Measurements from ENCODE around the gene ARHGAP35.
"Not testable (repeated sequence)": the region's sequence is repeated elsewhere in the genome, so short reads cannot be mapped to it uniquely, and the experiment has no call there.

Gene ARHGAP35

GRCh38 chr19:46875657-46876056 lies 14.9 kb downstream of the ARHGAP35 start:
- peaks cover 10% of the 10 kb centered on the region for H3K4me1 Mint-ChIP-seq
- no peak for ATAC-seq
- H3K27ac Mint-ChIP-seq, result no peak overlapping the region

GRCh38 chr19:46878613-46879375 lies 18.0 kb downstream of the ARHGAP35 start:
- peaks cover 16% of the 10 kb centered on the region for H3K4me1 Mint-ChIP-seq
- H3K9me3 Mint-ChIP-seq, result no peaks in the 10 kb centered on the region
- no peak overlapping the region for H3K27ac Mint-ChIP-seq
- H3K4me3 Mint-ChIP-seq, result no peak overlapping the region
- no peak for DNase-seq (ENCODE audit: low spot score in 2 of 2)
- peak; percentile 85 for ATAC-seq
- peaks cover 21% of the 10 kb centered on the region for H3K36me3 Mint-ChIP-seq

More at GRCh38 chr19:46875657-46876056, 14.9 kb downstream of the ARHGAP35 start:
- no peak for DNase-seq (ENCODE audit: low spot score in 2 of 2)
- Mint-ChIP-seq H3K36me3 (peaks cover 31% of the 10 kb centered on the region), H3K9me3 (no peaks in the 10 kb centered on the region), H3K4me3 (no peak overlapping the region)

GRCh38 chr19:46880431-46880830 lies 19.6 kb downstream of the ARHGAP35 start:
- H3K4me3 Mint-ChIP-seq, result no peak overlapping the region
- peaks cover 14% of the 10 kb centered on the region for H3K36me3 Mint-ChIP-seq
- ATAC-seq, result no peak
- DNase-seq (ENCODE audit: low spot score in 2 of 2), result no peak
- peaks cover 16% of the 10 kb centered on the region for H3K4me1 Mint-ChIP-seq
- H3K27ac Mint-ChIP-seq, result no peak overlapping the region
- H3K9me3 Mint-ChIP-seq, result no peaks in the 10 kb centered on the region

- Mint-ChIP-seq H3K4me1 (peaks cover 16% of the 10 kb centered on the region), H3K4me3 (no peak overlapping the region), H3K9me3 (no peaks in the 10 kb centered on the region), H3K27ac (no peak overlapping the region), H3K36me3 (peaks cover 8% of the 10 kb centered on the region)
- ATAC-seq (no peak), DNase-seq (ENCODE audit: low spot score in 2 of 2) (no peak)
Observed at GRCh38 chr19:46881092-46881491, 20.3 kb downstream of the ARHGAP35 start.

GRCh38 chr19:46882034-46882433 lies 21.2 kb downstream of the ARHGAP35 start:
- no peak for ATAC-seq
- Mint-ChIP-seq H3K9me3 (no peaks in the 10 kb centered on the region), H3K36me3 (peaks cover 7% of the 10 kb centered on the region), H3K4me3 (no peak overlapping the region), H3K4me1 (peaks cover 26% of the 10 kb centered on the region), H3K27ac (no peak overlapping the region)
- no peak for DNase-seq (ENCODE audit: low spot score in 2 of 2)

GRCh38 chr19:46882751-46883150 lies 22.0 kb downstream of the ARHGAP35 start:
- not testable (repeated sequence) for H3K27ac Mint-ChIP-seq; H3K4me3 Mint-ChIP-seq; H3K36me3 Mint-ChIP-seq; DNase-seq (ENCODE audit: low spot score in 2 of 2); H3K9me3 Mint-ChIP-seq; ATAC-seq
- peaks cover 27% of the 10 kb centered on the region for H3K4me1 Mint-ChIP-seq

GRCh38 chr19:46885411-46885810 lies 24.6 kb downstream of the ARHGAP35 start:
- no peaks in the 10 kb centered on the region for H3K36me3 Mint-ChIP-seq
- no peaks in the 10 kb centered on the region for H3K9me3 Mint-ChIP-seq
- H3K27ac Mint-ChIP-seq, result no peak overlapping the region
- DNase-seq (ENCODE audit: low spot score in 2 of 2), result no peak
- ATAC-seq, result no peak
- H3K4me1 Mint-ChIP-seq, result peaks cover 23% of the 10 kb centered on the region
- no peak overlapping the region for H3K4me3 Mint-ChIP-seq

GRCh38 chr19:46886546-46887239 lies 25.9 kb downstream of the ARHGAP35 start:
- ATAC-seq, result peak; percentile 39
- H3K36me3 Mint-ChIP-seq, result no peaks in the 10 kb centered on the region
- peaks cover 30% of the 10 kb centered on the region for H3K4me1 Mint-ChIP-seq
- no peak overlapping the region for H3K27ac Mint-ChIP-seq
- H3K9me3 Mint-ChIP-seq, result no peaks in the 10 kb centered on the region
- no peak overlapping the region for H3K4me3 Mint-ChIP-seq
- no peak for DNase-seq (ENCODE audit: low spot score in 2 of 2)

GRCh38 chr19:46887240-46887782 lies 26.5 kb downstream of the ARHGAP35 start:
- no peaks in the 10 kb centered on the region for H3K36me3 Mint-ChIP-seq
- H3K4me1 Mint-ChIP-seq, result peaks cover 31% of the 10 kb centered on the region
- H3K27ac Mint-ChIP-seq, result no peak overlapping the region
- ATAC-seq, result no peak
- H3K4me3 Mint-ChIP-seq, result no peak overlapping the region
- H3K9me3 Mint-ChIP-seq, result no peaks in the 10 kb centered on the region
- DNase-seq (ENCODE audit: low spot score in 2 of 2), result no peak

GRCh38 chr19:46890423-46891170 lies 29.8 kb downstream of the ARHGAP35 start:
- no peak for DNase-seq (ENCODE audit: low spot score in 2 of 2)
- no peak overlapping the region for H3K4me3 Mint-ChIP-seq
- ATAC-seq, result peak; percentile 34
- H3K27ac Mint-ChIP-seq, result no peak overlapping the region
- no peaks in the 10 kb centered on the region for H3K9me3 Mint-ChIP-seq
- H3K36me3 Mint-ChIP-seq, result no peaks in the 10 kb centered on the region
- peaks cover 39% of the 10 kb centered on the region for H3K4me1 Mint-ChIP-seq

- Mint-ChIP-seq H3K9me3 (no peaks in the 10 kb centered on the region), H3K4me3 (no peak overlapping the region), H3K4me1 (peaks cover 43% of the 10 kb centered on the region), H3K27ac (no peak overlapping the region), H3K36me3 (no peaks in the 10 kb centered on the region)
- ATAC-seq, result no peak
- DNase-seq (ENCODE audit: low spot score in 2 of 2), result no peak
Observed at GRCh38 chr19:46892252-46893179, 31.7 kb downstream of the ARHGAP35 start.

GRCh38 chr19:46896076-46896794 lies 35.4 kb downstream of the ARHGAP35 start:
- ATAC-seq, result no peak
- Mint-ChIP-seq H3K9me3 (no peaks in the 10 kb centered on the region), H3K4me3 (no peak overlapping the region), H3K27ac (no peak overlapping the region), H3K36me3 (no peaks in the 10 kb centered on the region), H3K4me1 (peaks cover 49% of the 10 kb centered on the region)
- DNase-seq (ENCODE audit: low spot score in 2 of 2), result no peak

- ATAC-seq, result no peak
- Mint-ChIP-seq H3K4me3 (no peak overlapping the region), H3K27ac (no peak overlapping the region), H3K4me1 (peaks cover 62% of the 10 kb centered on the region), H3K9me3 (no peaks in the 10 kb centered on the region), H3K36me3 (no peaks in the 10 kb centered on the region)
- no peak for DNase-seq (ENCODE audit: low spot score in 2 of 2)
Observed at GRCh38 chr19:46898731-46899130, 37.9 kb downstream of the ARHGAP35 start.

- no peaks in the 10 kb centered on the region for H3K9me3 Mint-ChIP-seq
- no peak overlapping the region for H3K4me3 Mint-ChIP-seq
- no peak for DNase-seq (ENCODE audit: low spot score in 2 of 2)
- ATAC-seq, result no peak
- peaks cover 73% of the 10 kb centered on the region for H3K4me1 Mint-ChIP-seq
- no peaks in the 10 kb centered on the region for H3K36me3 Mint-ChIP-seq
- H3K27ac Mint-ChIP-seq, result no peak overlapping the region
Observed at GRCh38 chr19:46900341-46900740, 39.5 kb downstream of the ARHGAP35 start.

Measured in stimulated activated effector memory CD8-positive, alpha-beta T cell treated with anti-CD3 and anti-CD28 coated beads, Interleukin-12 subunit alpha, Interleukin-12 subunit beta, amount 100 ng/mL, for 72 hours (primary cell).